ENCODE data around the gene ISM1. TPM values are rescaled to one million over a fixed set of nuclear protein-coding genes. Genes with fewer than 3 reads are reported as not detected.

The ISM1 gene
- total and polyA plus RNA-seq, 2 of the 13 experiments (the other 11 are each of a cell fraction or from before 2014, with no cell fraction given): 0.40 to 1.4 TPM

- peak; percentile 98 for TF ChIP-seq ARID5B (CRISPR knock-in tag; IDR thresholded peaks at IDR 0.05)
- TF ChIP-seq NCOR1 (IDR thresholded peaks at IDR 0.05; ENCODE audit: borderline replicate concordance, low read length): no peak
- peak; percentile 83 for TF ChIP-seq SAP130 (CRISPR knock-in tag; IDR thresholded peaks at IDR 0.05; ENCODE audit: low read depth)
- no peak for TF ChIP-seq CSRNP1 (CRISPR knock-in tag; IDR thresholded peaks at IDR 0.05)
- TF ChIP-seq ZBTB14 (CRISPR knock-in tag; IDR thresholded peaks at IDR 0.05): no peak
- TF ChIP-seq HDAC2 (CRISPR knock-in tag; IDR thresholded peaks at IDR 0.05): peak; percentile 91
- peak; percentile 54; the same call in 1 of the 2 replicates for TF ChIP-seq SMC3 (IDR thresholded peaks at IDR 0.05; ENCODE audit: low read length)
- no peak for TF ChIP-seq U2AF2 (IDR thresholded peaks at IDR 0.05; ENCODE audit: low read depth, low read length)
- TF ChIP-seq NFE2 (CRISPR knock-in tag; IDR thresholded peaks at IDR 0.05): no peak
- TF ChIP-seq LCORL (IDR thresholded peaks at IDR 0.05): no peak
- peak; percentile 78; the same call in 1 of the 2 replicates for TF ChIP-seq LCORL (CRISPR knock-in tag; IDR thresholded peaks at IDR 0.05)
- TF ChIP-seq ETV5 (CRISPR knock-in tag; IDR thresholded peaks at IDR 0.05; ENCODE audit: borderline replicate concordance): peak; percentile 40; the same call in 1 of the 2 replicates
- TF ChIP-seq ZNF781 (CRISPR knock-in tag; IDR thresholded peaks at IDR 0.05; ENCODE audit: borderline replicate concordance, not compliant biosample characterization): no peak
- no peak for TF ChIP-seq ZNF576 (CRISPR knock-in tag; IDR thresholded peaks at IDR 0.05)
- no peak for TF ChIP-seq PCBP1 (IDR thresholded peaks at IDR 0.05; ENCODE audit: borderline replicate concordance, low read depth, low read length)
- TF ChIP-seq CENPBD1 (CRISPR knock-in tag; IDR thresholded peaks at IDR 0.05; ENCODE audit: borderline replicate concordance, low read depth): no peak
- TF ChIP-seq AHDC1 (CRISPR knock-in tag; IDR thresholded peaks at IDR 0.05; ENCODE audit: borderline replicate concordance): no peak
Observed at GRCh38 chr20:13245250-13245723, 24.2 kb downstream of the ISM1 start (continued).

Data from HepG2 (cell line).